HG03103 (cell line): Measurements from ENCODE around the gene EIF3K.

Source experiments
- ATAC-seq: cut with Tn5 transposase; IDR thresholded peaks from one replicate; pipeline ENCODE4 v1.9.1; 2021; ENCODE audit warnings: low read depth; ENCODE audit not compliant: unreplicated experiment

Gene EIF3K

DNA sequence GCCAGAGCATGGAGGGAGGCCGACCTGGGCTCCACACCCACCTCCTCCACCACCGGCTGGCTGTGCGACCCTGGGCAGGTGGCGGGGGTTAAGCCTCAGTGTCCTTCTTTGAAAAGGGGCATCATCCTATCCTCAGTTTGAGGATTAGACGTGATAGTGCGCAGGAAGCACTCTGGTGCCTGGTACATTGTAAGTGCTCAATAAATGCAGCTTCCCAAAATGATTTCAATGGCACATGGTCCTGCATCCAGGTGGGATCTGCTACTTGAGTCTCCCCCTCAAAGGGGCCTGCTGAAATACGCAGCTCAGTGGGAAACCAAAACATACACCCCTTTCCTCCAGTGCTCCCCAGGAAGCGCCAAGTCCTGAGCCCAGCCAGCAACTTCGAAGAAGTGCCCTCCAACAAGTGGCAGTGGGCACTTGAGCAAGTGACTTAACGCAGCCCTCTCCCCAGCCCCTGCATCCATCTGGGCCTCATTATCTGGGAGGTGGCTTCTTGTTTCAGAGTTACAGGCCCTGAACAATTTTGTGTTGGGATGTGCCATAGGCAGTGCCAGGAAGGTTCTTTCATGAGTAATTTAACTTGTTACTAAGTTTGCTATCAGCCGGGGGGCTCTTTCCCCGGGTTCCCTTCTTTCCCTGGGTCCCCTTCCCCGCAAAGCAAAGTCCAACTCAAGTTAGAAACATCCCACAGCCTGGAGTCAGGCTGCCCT is 46.4 kb downstream of the EIF3K start:
- ATAC-seq, result no peak

DNA sequence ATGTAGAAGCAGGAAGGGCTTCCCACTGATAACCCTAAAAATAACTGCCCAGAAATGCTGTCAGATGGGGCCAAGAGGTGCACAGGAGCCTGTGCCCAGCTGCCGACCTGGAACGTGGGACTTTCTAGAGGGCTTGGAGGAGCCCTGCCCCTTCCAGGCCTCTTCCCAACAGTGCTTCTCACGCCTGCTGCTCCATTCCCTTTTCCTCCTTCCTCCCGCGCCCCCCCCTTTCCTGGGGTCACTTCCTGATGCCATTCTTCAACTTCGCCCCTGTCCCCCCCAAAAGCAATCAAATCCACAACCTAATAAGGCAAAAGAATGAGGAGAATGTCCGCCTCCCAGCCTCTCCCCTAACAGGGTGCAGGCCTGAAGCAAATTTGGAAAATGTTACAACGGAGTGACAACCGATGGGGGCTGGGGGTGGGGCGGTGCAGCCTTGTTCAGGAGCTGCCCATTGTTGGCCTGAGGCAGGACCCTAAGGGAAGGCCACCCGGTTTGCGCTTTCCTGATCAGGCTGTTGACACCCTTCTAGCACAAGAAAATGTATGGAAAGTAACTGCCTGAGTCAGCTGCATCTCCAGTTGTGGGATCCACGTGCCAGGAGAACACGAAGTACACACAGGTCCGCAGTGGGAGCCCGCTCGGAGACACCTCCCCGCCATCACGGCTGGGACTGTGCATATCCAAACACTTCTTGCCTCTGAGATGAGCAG is 47.1 kb downstream of the EIF3K start:
- ATAC-seq, result no peak

DNA sequence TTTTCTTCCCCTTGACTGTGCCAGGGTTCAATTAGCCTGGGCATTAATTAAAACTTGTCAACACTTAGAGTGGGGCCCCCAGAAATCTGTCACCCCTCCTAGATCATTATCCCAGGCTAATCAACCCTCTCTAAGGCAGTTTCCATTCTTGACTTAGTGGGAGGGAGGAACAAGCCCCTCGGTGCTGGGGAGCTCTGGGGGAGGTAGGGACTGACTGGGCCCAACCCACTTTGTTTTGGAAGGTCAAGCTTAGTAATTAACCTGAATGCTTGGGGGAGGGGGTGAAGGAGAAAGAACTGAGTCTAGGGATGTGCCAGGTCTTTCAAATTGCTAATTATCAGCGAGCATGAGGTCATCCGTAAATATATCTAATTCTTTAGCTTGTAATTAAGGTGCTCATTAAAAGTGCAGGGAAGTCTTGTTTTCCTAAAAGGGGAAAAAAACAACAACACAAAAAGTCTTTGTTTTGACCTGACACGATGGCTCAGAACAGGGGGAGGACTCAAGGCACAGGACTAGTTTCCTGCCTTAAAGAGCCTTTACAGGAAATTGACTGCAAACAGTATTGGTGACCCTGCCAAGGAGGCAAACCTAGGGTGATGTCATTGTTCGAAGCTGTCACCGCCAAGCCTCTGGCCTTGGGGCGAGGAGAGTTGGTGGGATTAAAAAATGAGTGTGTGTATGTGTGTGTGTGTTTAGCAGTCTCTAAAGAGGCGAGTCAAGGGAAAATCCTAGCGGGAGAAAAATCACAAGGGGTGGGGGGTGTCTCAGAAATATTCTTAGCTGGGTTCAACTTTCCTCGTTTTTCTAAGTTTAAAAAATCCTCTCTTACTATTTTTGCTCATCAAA is 47.9 kb downstream of the EIF3K start:
- ATAC-seq, result no peak

DNA sequence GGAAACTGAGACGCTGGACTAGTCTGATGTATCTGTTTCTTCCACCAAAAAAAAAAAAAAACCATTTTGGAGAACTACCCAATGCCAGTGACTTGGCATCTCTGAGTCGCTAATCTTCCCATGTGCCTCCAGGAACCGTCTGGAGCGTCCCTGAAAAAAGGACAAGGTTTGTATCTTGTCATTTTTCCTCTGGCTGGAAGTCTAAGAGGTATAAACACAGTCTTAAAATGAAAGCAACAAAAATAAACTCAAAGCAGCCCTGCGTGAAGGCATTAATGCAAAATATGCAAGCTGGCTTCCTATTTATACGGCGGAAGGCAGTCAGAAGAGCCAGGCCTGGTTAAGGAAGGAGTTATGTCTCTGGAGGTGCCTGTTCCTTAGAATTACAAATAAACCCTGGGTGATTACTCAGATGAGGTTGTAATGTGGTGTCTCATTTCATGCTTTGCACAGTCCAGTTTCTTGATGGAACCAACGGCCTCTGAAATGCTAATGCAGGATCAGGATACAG is 48.7 kb downstream of the EIF3K start:
- ATAC-seq, result no peak

DNA sequence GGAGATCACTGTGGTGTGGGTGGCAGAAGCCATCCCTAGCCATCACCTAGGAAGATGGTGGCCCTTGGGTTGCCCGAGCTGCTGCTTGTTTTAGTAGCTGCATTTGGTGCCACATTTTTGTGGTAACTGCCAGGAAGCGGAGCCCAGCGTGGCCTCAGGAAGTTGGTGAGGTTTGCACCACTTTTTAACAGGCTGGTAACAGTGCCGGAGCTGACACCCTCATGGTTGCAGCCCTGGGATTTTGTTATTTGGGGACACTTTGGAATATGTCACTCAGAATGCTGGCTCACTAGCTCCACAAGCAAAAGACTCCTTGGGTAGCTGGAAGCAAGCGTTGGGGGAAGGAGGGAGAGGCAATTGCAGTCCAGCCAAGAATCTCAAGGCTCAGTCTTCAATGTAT is 50.6 kb downstream of the EIF3K start:
- ATAC-seq, result no peak

DNA sequence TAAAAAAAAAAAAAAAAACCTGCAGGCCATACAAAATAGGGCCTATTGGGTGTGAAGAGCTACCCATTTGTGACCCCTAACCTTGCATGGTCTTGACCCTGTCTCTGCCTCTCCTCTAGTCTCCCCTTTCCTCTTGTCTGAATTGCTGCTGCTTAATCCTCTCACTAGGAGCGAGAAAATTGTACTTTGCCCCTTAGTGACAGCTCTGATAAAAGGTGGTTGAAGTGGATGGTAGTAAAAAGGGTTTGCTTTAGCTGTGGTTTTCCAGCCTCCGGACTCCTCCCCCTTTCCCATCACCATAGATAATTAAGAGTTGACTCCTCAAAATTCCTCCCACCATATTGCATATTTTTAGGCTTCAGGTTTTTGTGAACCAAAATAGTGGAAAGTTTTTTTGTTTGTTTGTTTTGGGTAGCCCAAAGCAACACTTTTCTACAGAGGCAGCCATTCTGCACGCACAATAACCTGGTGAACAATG is 52.0 kb downstream of the EIF3K start:
- no peak for ATAC-seq

DNA sequence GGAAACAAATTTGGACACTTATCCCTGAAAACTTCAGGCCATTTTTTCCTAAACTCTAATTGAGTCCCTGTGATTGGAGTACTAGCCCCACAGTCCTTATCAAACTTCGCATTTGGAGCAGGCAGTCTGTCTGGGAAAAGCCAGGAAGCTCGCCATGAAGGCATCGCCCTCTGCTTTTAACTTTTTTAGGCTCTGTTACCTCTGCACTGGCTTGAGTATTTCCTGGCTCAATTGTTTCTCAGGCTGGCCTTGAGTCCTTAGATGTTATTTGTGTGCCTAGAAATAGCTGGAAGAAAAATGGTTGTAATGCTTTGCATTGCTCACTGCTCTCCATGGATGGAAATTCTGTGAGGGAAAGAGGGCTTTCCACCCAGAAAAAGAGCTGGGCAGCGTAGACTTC is 52.7 kb downstream of the EIF3K start:
- no peak for ATAC-seq

DNA sequence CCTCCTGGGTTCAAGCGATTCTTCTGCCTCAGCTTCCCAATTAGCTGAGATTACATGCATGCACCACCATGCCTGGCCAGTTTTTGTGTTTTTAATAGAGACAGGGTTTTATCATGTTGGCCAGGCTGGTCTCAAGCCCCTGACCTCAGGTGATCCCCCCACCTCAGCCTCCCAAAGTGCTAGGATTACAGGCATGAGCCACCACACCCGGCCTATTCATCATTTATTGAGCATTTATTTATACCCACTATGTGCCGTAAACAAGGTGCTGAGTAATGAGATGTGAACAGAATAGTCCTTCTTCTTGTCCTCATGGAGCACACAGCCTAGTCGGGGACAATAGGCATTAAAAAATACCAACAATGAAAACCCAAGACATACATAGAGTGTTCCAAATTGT is 54.0 kb downstream of the EIF3K start:
- no peak for ATAC-seq

DNA sequence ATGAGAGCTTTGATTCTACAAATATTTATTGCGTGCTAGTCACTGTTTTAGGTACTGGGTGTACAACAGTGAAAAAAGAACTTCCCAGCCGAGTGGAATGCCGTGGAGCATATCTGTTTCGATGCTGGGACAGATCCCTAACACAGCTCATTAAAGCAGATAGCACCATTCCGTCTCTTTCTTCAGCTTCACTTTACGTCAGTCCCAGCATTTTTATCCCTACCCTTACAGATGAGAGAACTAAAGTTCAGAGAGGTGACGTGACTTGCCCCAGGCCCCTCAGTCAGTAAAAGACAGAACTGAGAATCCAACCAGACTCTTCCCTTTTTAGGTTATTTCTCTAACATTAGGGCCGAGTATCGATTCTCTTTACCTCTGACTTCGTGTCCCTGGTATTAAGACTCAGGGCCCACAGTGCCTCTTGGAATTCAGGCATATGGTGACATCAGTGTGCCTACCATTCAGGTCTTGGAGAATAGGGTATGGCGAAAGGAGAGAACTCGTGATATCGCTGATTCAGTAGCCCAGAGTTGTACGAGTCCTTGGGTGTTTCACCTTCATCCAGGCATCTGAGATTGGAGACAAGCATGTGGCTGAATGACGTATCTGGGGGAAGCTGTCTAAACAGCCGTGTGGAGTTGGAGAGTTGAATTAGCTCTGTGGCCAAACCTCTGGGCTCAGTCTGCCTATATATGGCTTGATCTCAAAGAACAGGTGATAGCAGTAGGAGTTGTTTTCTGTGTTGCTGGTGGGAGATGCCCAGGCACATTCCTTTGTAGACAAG is 55.6 kb downstream of the EIF3K start:
- ATAC-seq, result no peak

DNA sequence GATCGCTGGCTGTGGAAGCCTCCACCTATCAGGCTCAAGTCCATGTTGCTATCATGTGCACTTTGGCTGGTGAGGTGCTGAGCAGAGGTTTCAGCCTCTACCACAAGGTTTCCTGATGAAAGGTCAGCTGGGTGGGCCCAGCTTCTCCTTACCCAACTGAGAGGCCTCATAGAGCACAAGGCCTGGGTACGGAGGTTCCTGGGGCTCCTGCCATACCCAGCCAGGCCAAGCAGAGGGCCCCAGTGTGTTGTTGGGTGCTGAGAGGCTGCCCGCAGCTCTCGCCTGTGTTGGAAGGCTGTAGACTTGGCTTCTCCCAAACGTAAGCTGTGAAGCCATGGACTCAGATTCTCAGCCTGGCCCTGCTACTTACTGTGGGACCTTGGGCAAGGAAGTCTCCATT is 56.6 kb downstream of the EIF3K start:
- no peak for ATAC-seq

DNA sequence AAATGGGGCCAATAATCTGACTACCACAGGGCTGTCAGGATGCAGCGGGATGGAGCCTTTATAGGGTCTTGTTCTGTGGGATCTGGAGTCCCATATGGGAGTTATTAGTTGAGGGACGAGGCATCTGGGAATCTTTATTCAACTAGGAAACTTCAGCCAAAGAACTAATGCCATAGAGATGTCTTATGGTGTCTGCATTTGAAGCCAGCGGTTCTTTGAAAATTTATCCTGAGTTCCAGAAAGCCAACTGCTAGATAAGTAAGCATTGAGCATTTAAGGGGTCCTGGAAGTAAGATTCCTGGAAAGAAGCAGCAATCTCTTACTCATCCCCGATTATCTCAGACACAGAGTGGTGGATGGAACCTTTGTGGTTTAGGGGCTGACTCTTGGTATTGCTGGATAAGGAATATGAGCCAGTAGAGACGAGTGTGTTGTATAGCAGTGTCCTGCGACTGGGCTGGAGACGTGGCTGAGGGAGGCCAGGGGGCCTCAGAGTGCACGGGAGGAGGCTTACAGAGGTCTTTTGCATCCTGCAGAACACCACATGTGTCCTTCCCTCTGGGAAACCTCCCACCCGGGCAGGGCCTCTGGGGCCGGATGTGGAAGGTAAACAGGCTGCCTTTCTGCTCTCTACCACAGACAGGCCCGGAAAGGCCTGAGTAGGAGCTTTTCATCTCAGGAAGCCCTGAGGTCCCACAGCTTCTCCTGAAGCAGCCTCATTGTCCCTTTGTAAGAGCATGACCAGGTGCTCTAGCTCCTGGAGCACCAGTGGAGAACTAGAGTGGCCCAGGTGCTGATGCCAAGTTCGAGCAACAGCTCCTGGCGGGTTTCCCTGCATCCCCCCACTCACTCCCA is 57.3 kb downstream of the EIF3K start:
- no peak for ATAC-seq

DNA sequence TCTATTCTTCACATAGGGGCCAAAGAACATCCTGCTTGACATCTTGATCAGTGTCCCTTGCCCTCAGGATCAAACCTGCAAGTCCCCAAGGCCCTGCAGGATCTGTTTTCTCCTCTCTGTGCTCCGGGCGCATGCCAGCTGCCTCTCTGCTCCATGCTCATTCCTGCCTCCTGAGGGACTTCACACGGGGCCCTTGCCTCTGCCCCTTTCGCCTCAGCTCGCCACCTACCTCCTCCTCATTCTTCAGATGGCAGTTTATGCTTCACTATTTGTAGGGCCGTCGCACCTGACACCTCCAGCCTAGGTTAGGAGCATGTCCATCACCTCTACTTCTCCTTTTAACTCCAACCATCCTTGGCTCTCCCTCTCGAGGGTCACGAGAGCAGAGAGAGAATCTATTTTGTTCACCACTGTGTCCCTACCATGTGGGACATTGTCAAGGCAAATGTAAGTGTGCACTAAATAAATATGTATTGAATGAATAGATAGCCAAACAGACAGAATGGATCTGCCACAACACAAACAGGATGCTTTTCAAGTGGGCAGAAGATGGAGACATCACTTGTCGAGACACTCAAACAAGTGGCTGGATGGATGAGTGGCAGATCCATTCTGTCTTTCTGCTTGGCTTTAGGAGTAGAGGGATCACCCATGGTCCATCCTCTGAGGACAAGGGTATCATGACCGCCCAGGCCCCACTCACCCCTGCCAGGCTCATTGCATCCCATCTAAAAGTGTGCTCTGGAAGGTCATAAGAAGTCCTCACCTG is 58.1 kb downstream of the EIF3K start:
- ATAC-seq, result no peak

DNA sequence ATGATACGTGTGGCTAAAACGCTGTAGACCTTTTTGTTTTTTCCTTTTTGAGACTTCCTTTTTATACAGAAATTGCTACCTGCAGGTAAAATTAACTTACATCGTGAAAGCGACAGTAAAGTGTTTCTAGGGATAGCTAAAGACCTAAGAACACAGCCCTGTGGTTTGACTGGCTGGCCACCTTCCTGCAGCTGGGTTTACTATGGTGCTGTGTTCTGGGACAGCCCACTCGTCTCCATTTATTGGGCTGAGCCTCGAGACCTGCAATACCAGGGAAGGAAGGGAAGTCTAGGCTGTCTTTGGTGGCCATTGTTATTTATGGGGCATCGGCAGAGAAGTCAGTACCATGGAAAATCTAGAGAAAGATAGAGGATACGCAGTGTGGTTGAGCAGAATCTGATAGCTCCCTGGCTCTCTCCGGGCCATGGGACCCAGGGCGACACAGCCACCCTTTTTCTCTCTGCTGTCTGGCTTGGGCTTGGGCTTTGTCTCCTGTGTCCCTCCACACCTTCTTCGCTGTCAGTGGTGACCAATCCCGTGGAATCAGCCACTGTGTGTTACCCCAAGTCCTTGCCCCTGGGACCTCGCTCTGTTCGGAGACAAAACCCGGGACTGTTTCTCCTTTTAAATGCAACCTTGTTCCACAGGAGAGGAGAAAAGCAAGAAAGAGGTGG is 59.4 kb downstream of the EIF3K start:
- no peak for ATAC-seq

DNA sequence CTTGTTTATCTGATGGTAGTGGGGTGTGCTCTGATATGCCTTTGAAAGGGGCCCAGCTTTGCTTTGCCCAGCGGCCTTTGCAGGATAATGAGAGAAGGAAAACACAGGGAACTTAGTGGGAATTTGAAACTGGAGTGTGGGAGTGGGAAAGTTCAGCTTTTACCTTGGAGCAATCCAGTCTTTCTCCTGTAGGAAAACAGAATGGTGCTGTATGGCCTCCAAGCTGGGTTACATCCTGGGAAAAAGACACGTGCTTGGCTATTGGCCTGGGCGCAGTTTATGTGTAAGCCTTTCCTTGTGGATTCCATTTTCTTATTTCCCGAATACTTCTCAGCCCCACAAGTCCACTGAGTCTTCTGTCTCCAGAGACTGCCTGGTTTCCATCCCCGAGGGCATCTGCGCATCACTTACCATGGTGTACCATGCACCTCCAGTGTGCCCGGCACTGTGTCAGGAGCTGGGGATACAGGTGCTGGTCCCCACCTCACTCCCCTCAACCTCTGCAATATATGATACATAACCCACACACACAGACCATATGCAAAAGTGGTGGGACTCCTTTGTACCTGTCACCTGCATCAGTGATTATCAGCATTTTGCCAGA is 60.0 kb downstream of the EIF3K start:
- no peak for ATAC-seq

DNA sequence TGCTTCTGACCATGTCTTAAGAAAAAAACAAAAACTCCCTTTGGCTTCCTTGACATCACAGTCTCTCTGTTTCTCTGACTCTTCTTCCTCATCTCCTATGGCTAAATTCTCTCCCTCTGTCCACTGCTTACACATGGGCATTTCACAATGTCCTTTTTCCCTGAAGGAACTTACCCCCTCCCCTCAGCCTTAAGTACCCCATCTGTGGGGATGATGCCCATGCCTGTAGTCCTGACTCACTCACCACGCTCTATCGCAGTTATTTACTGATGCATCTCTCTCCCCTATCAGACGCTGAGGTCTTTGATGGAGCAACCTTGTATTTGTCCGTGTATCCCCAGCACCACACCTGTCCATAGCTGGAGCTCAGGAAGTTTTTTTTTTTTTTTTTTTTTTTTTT is 60.9 kb downstream of the EIF3K start:
- no peak for ATAC-seq

DNA sequence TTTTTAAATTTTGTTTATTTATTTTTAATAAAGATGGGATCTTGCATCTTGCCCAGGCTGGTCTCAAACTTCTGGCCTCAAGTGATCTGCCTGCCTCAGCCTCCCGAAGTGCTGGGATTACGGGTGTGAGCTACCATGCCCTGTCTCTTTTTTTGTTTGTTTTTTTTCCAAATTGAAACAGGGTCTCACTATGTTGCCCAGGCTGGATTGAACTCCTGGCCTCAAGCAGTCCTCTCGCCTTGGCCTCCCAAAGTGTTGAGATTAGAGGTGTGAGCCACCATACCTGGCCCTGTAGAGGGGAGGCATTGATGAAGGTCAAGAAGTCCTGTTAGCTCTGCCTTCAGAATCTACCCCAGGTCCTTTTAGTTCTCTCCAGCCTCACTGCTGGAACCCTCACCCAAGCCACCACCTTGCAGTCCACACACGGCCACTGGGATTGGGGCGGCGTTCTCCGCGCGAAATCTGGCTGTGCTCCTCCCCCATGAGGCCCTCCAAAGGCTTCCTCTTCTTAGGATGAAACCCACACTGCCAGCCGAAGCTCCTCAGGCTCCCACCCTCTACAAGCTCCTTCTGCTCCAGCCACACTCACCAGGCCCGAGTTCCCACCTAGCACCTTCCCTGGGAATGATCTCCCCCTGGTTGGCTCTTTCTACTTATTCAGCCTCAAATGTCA is 63.3 kb downstream of the EIF3K start:
- no peak for ATAC-seq

DNA sequence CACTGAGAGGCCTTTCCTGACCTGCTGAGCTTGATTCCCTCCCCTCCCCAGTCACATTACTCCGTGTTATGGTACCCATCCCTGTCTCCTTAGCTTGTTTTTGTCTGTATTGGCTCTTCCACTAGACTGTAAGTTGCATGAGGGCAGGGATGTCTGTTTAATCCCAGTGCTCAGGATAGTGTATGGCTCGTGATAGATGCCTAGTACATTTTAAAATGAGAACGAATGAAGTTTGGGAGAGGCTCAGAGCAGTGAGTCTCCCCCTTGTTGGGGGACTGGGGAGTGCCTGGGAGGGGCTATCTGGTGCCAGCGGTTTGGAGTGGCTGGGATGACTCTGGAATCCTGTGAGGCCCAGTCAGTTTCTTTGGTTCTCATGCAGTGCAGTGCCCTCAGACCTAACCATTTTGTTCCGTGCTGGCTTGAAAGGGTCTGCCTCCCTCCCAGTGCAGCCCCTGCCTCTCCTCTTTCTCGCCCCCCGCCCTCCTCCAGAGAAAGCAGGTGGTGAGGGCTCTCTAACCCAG is 63.9 kb downstream of the EIF3K start:
- no peak for ATAC-seq
